HTR-8/SVneo (cell line): Measurements from ENCODE around the gene TLR4.

Experiments used
- DNase-seq: peaks from one replicate; pipeline ENCODE4 v3.0.0; 2011; ENCODE audit warnings: low spot score, mixed read lengths; ENCODE audit not compliant: insufficient read length
- FAIRE-seq: peaks from 2 replicates; lab custom pipeline; 2011; peaks lifted over from hg19 to GRCh38; lab: Jason Lieb, UNC

The TLR4 gene

GRCh38 chr9:117739624-117740347, 35.6 kb downstream of the TLR4 start:
- no peak for DNase-seq
- FAIRE-seq: no peak

- DNase-seq (no peak), FAIRE-seq (no peak)
Measured at GRCh38 chr9:117742131-117742530, 37.9 kb downstream of the TLR4 start.

GRCh38 chr9:117744369-117744768, 40.2 kb downstream of the TLR4 start:
- no peak for FAIRE-seq
- DNase-seq: no peak

GRCh38 chr9:117744856-117745389, 40.7 kb downstream of the TLR4 start:
- no peak for DNase-seq
- no peak for FAIRE-seq

GRCh38 chr9:117745598-117745997, 41.4 kb downstream of the TLR4 start:
- FAIRE-seq (no peak), DNase-seq (no peak)

- DNase-seq (no peak), FAIRE-seq (no peak)
Measured at GRCh38 chr9:117746263-117746662, 42.1 kb downstream of the TLR4 start.

GRCh38 chr9:117747386-117747970, 43.3 kb downstream of the TLR4 start:
- no peak for FAIRE-seq

GRCh38 chr9:117750401-117750800, 46.2 kb downstream of the TLR4 start:
- no peak for FAIRE-seq
- DNase-seq: no peak

More at GRCh38 chr9:117747386-117747970, 43.3 kb downstream of the TLR4 start:
- no peak for DNase-seq

- DNase-seq: no peak
- no peak for FAIRE-seq
Measured at GRCh38 chr9:117752894-117753293, 48.7 kb downstream of the TLR4 start.

- DNase-seq (no peak), FAIRE-seq (no peak)
Measured at GRCh38 chr9:117757561-117758190, 53.5 kb downstream of the TLR4 start.

- DNase-seq (peak; percentile 21), FAIRE-seq (no peak)
Measured at GRCh38 chr9:117763314-117763713, 59.1 kb downstream of the TLR4 start.

GRCh38 chr9:117768750-117769395, 64.7 kb downstream of the TLR4 start:
- DNase-seq (no peak), FAIRE-seq (no peak)

GRCh38 chr9:117771136-117771535, 66.9 kb downstream of the TLR4 start:
- DNase-seq (no peak), FAIRE-seq (no peak)

GRCh38 chr9:117772960-117773359, 68.8 kb downstream of the TLR4 start:
- FAIRE-seq: no peak
- DNase-seq: peak; percentile 36
